ENCODE data around the gene MIGA2. TPM values are rescaled to one million over a fixed set of nuclear protein-coding genes. Genes with fewer than 3 reads are reported as not detected.

Gene MIGA2
- total and polyA plus RNA-seq, 2 of the 4 experiments (the other 2 are of a cell fraction) = 12.5 to 25.3 TPM

DNA sequence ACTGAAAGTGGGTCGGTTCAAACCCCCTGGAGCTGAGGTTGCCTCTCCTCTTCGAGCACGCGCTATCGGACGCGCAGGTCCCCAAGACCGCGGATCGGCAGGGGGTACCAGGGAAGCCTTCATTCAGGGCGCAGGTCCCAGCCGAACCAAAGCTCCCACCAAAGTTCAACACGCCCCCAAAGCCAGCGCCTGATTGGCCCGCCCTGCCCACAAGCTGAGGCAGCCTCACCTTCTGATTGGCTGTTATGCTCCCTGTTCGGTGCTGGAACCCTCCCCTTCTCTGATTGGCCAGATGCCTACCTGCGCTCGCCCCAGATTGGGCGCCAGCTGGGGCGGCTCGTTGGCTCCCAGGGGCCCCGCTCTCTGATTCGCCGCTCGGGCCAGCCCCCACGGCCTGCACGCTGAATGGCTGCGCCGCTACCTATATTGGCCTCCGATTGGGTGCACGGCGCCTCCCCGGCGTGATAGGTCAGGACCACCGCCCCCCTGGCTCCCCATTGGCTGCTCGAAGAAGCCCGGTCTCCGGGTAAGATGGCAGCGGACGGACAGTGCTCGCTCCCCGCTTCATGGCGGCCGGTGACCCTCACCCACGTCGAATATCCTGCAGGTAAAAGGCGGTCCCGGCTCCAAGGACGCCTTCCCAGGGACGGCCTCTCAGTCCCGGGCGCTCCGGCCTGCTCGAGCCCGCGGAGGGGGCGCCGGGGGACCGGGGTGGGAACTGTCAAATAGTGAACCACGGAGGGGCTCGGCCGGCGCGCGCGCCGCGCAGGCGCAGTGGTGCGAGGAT is 44.4 kb downstream of the MIGA2 start, which contains the start of gene DOLPP1:
DOLPP1 (plus strand) TSS at position 511 of the 787 bp plus-strand sequence; CDS start at position 532, 21 bp downstream.
- Histone ChIP-seq H4K20me1 (ENCODE audit: insufficient read depth, low read length) (no peaks in the 10 kb centered on the region), H2AFZ (replicated peaks; ENCODE audit: low read length, poor library complexity) (peak within 1 kb of the TSS; percentile 99), H3K4ac (ENCODE audit: low read depth, low read length) (peak within 1 kb of the TSS; percentile 86), H4K91ac (ENCODE audit: insufficient read depth, low read depth, low read length) (peak within 1 kb of the TSS; percentile 86), H4K8ac (ENCODE audit: low read depth in 2 of 2, low read length in 2 of 2) (peak within 1 kb of the TSS; percentile 86 to 98), H2BK5ac (ENCODE audit: low read depth, low read length, poor library complexity, severe bottlenecking) (peak within 1 kb of the TSS; percentile 81), H2BK15ac (ENCODE audit: low read depth, low read length) (no peak within 1 kb of the TSS), H3K4me1 (ENCODE audit: control insufficient read depth, insufficient read depth, low read length) (peaks cover 7% of the 10 kb centered on the region; the same call in 1 of the 2 replicates), H3K23ac (ENCODE audit: low read depth, low read length) (peak within 1 kb of the TSS; percentile 94), H3K27ac (ENCODE audit: insufficient read depth, low read length) (peak within 1 kb of the TSS; percentile 90), H2BK120ac (ENCODE audit: low read depth, low read length) (no peak within 1 kb of the TSS; the same call in 1 of the 2 replicates), H3K36me3 (ENCODE audit: control insufficient read depth, insufficient read depth, low read length) (peaks cover 6% of the 10 kb centered on the region; the same call in 1 of the 2 replicates), H3K27me3 (ENCODE audit: control insufficient read depth, insufficient read depth, low read length) (no peaks in the 10 kb centered on the region), H2AK9ac (replicated peaks; ENCODE audit: low read depth, low read length, poor library complexity) (peak within 1 kb of the TSS; percentile 99), H2BK20ac (ENCODE audit: low read depth, low read length) (0 out of 2 replicates have a peak within 1 kb of the TSS, but pooled peaks have one; percentile 16), H2AK5ac (ENCODE audit: low read depth, low read length) (peak within 1 kb of the TSS; percentile 84), H3K56ac (ENCODE audit: extremely low read depth, insufficient read depth, low read length) (peak within 1 kb of the TSS; percentile 90; the same call in 1 of the 2 replicates), H3K79me1 (ENCODE audit: low read depth in 1 of 2, low read length in 2 of 2) (peaks cover 27 to 41% of the 10 kb centered on the region in 2 experiments), H3K4me2 (ENCODE audit: low read depth, low read length) (peak within 1 kb of the TSS; percentile 93), H3K4me3 (ENCODE audit: insufficient read depth, low read depth, low read length) (peak within 1 kb of the TSS; percentile 87), H4K5ac (ENCODE audit: low read depth, low read length) (peak within 1 kb of the TSS; percentile 92), H3K14ac (replicated peaks; ENCODE audit: low read depth, low read length) (peak within 1 kb of the TSS; percentile 98), H3K9me3 (ENCODE audit: control insufficient read depth, insufficient read depth, low read length) (no peaks in the 10 kb centered on the region), H3K18ac (ENCODE audit: low read depth, low read length) (peak within 1 kb of the TSS; percentile 49), H3K9me1 (ENCODE audit: insufficient read depth, low read length) (peaks cover 4% of the 10 kb centered on the region; the same call in 1 of the 2 replicates), H3K9ac (ENCODE audit: low read depth, low read length) (peak within 1 kb of the TSS; percentile 87)
- ATAC-seq (ENCODE audit: low read depth) (peak; percentile 98), DNase-seq (peak; percentile 99)
- POLR2A ChIA-PET (ENCODE audit: unreplicated experiment) = no interaction called here
- no TSS peak for BruUV-seq (replicated peaks)
- TF ChIP-seq RCOR1 (IDR thresholded peaks at IDR 0.05; ENCODE audit: insufficient replicate concordance, low read length) = peak; percentile 24
- peak; percentile 95; the same call in 1 of the 2 replicates for TF ChIP-seq MAZ (IDR thresholded peaks at IDR 0.05; ENCODE audit: borderline replicate concordance, low read depth, low read length)
- TF ChIP-seq CTCF (conservative IDR thresholded peaks at IDR 0.05; ENCODE audit: low read depth, low read length) = no peak
- peak; percentile 48; the same call in 1 of the 2 replicates for TF ChIP-seq MXI1 (IDR thresholded peaks at IDR 0.05; ENCODE audit: borderline replicate concordance, low read depth, low read length)
- no peak for TF ChIP-seq BHLHE40 (IDR thresholded peaks at IDR 0.05; ENCODE audit: low read depth, low read length)
- TF ChIP-seq RFX5 (IDR thresholded peaks at IDR 0.05; ENCODE audit: low read depth, low read length) = peak; percentile 79
- peak; percentile 95 for TF ChIP-seq FOS (IDR thresholded peaks at IDR 0.05; ENCODE audit: low read depth, low read length)
- peak; percentile 79 for TF ChIP-seq USF2 (IDR thresholded peaks at IDR 0.05; ENCODE audit: low read depth, low read length)
- TF ChIP-seq CHD1 (IDR thresholded peaks at IDR 0.05; ENCODE audit: low read depth, low read length) = no peak
- 0 out of 2 replicates have a peak, but pooled peaks have one; percentile 15 for TF ChIP-seq MAFK (IDR thresholded peaks at IDR 0.05; ENCODE audit: low read depth, low read length)
- TF ChIP-seq SMC3 (IDR thresholded peaks at IDR 0.05; ENCODE audit: low read depth, low read length) = no peak
- TF ChIP-seq, protein P1, sequence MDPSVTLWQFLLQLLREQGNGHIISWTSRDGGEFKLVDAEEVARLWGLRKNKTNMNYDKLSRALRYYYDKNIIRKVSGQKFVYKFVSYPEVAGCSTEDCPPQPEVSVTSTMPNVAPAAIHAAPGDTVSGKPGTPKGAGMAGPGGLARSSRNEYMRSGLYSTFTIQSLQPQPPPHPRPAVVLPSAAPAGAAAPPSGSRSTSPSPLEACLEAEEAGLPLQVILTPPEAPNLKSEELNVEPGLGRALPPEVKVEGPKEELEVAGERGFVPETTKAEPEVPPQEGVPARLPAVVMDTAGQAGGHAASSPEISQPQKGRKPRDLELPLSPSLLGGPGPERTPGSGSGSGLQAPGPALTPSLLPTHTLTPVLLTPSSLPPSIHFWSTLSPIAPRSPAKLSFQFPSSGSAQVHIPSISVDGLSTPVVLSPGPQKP (IDR thresholded peaks at IDR 0.05; ENCODE audit: borderline replicate concordance, low read depth, low read length) = no peak
- no peak for TF ChIP-seq CEBPB (IDR thresholded peaks at IDR 0.05; ENCODE audit: low read depth, low read length)
- TF ChIP-seq POLR2A (IDR thresholded peaks at IDR 0.05; ENCODE audit: low read depth, low read length) = no peak
- CTCF ChIA-PET = no interaction called here
- dilution Hi-C loops (cut with HindIII; ENCODE audit: low sequenced_read_pairs, unreplicated experiment) (no loop called here), in situ Hi-C loops (cut with MboI; ENCODE audit: low sequenced_read_pairs) (no loop called here), intact Hi-C loops (cut with micrococcal nuclease) (no loop called here)
- WGBS, 2 experiments (ENCODE audit: extremely low coverage in 2 of 2, insufficient read length in 1 of 2) = 1% methylated on average over 50 of the region's 70 CpGs; no CpG with 5 or more reads in 1 of the 2 experiments

Measured in IMR-90 (cell line).